PFSK-1 (cell line): ENCODE results near the gene NINJ2.

Source experiments
- FOXP2 ChIP-seq: optimal IDR thresholded peaks from 2 replicates; pipeline ENCODE3; 2011; ENCODE audit warnings: borderline replicate concordance, control low read depth, inconsistent platforms; ENCODE audit not compliant: insufficient read depth; ENCODE audit errors: extremely low read length, extremely low read depth
- POLR2AphosphoS5 ChIP-seq: IDR thresholded peaks from 2 replicates; pipeline ENCODE4 v1.6.1; 2012; ENCODE audit warnings: low read depth, mild to moderate bottlenecking, control low read depth, low read length, moderate library complexity
- SIN3A ChIP-seq: IDR thresholded peaks from 2 replicates; pipeline ENCODE4 v1.6.1; 2012; ENCODE audit warnings: mild to moderate bottlenecking, low read length, moderate library complexity, borderline replicate concordance; ENCODE audit not compliant: insufficient read depth
- TAF1 ChIP-seq: IDR thresholded peaks from 2 replicates; pipeline ENCODE4 v1.6.1; 2012; ENCODE audit warnings: low read length, control low read depth, borderline replicate concordance; ENCODE audit not compliant: insufficient read depth
- TF ChIP-seq, protein P1 (sequence below), 2 experiments: IDR thresholded peaks; 2 replicates each; pipeline versions ENCODE4 v1.6.1 to v1.8.0; 2011 to 2012; ENCODE audit warnings: low read depth in 2 of 2, low read length in 2 of 2, control low read depth in 1 of 2, inconsistent platforms in 1 of 2, mild to moderate bottlenecking in 1 of 2, moderate library complexity in 1 of 2; ENCODE audit not compliant: insufficient read depth in 1 of 2

The NINJ2 gene

DNA sequence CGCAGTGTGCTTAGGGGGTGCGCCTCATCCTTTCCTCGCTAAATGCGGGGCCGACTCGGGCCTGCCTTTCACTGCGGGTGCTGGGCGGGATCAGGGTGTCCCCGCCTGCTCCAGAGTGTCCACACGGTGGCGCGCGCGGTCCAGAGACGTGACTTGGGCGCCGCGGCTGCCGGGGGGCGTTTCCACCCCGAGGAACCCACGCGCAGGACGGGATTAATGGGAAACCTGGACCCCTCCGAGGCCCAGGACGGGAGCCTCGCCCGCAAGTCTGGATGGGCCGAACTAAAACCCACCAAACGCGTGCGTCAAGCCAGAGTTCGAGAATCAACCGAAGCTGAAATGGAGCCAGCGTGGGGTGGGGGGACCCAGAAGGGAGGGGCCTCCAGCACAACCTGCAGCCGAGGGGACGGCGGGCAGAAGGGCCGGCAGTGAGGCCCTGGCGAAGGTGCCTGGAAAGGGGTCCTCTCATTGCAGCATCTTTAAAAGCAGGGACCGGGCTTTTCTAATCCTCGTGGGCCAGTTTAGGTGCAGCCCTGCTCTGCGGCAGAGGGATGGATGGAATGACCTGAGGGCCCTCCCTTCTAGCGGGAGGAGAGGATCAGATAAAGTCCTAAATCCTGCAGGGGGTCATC, 93.3 kb downstream of the NINJ2 start:
- TF ChIP-seq POLR2AphosphoS5 (no peak), SIN3A (peak; percentile 87)
- TF ChIP-seq, protein P1, sequence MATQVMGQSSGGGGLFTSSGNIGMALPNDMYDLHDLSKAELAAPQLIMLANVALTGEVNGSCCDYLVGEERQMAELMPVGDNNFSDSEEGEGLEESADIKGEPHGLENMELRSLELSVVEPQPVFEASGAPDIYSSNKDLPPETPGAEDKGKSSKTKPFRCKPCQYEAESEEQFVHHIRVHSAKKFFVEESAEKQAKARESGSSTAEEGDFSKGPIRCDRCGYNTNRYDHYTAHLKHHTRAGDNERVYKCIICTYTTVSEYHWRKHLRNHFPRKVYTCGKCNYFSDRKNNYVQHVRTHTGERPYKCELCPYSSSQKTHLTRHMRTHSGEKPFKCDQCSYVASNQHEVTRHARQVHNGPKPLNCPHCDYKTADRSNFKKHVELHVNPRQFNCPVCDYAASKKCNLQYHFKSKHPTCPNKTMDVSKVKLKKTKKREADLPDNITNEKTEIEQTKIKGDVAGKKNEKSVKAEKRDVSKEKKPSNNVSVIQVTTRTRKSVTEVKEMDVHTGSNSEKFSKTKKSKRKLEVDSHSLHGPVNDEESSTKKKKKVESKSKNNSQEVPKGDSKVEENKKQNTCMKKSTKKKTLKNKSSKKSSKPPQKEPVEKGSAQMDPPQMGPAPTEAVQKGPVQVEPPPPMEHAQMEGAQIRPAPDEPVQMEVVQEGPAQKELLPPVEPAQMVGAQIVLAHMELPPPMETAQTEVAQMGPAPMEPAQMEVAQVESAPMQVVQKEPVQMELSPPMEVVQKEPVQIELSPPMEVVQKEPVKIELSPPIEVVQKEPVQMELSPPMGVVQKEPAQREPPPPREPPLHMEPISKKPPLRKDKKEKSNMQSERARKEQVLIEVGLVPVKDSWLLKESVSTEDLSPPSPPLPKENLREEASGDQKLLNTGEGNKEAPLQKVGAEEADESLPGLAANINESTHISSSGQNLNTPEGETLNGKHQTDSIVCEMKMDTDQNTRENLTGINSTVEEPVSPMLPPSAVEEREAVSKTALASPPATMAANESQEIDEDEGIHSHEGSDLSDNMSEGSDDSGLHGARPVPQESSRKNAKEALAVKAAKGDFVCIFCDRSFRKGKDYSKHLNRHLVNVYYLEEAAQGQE (IDR thresholded peaks at IDR 0.05; ENCODE audit: insufficient read depth in 1 of 2, low read depth in 2 of 2, low read length in 2 of 2): no peak

DNA sequence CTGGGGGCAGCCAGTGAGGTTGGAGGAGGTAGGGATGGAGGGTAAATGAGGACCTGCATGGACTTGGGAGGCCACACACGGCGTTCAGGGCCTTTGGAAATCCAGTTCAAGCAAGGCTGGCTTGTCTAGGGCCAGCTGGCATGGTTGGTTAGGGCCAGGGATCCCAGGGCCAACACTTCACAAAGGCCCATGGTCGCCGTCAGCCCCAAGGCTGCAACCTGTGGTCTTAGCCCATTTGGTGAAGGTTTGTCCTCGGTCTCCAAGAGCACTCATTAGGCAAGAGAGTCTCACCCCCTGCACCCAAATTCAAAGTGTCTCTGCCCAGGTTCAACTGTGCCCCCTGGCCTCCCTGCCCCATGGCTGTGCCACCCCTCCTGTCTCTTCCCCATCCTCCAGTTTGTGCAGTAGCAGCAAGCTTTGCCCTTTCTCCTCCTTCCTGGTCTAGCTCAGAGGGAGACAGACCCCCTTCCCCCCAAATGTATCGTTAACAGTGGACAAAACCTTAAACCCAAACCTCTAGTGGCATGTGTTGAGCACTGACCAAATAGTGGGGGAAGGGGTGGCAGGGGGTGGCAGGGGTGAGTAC, 94.1 kb downstream of the NINJ2 start:
- TF ChIP-seq TAF1 (no peak), SIN3A (no peak), POLR2AphosphoS5 (no peak), FOXP2 (no peak)
- TF ChIP-seq, protein P1 (IDR thresholded peaks at IDR 0.05; ENCODE audit: insufficient read depth in 1 of 2, low read depth in 2 of 2, low read length in 2 of 2): no peak

DNA sequence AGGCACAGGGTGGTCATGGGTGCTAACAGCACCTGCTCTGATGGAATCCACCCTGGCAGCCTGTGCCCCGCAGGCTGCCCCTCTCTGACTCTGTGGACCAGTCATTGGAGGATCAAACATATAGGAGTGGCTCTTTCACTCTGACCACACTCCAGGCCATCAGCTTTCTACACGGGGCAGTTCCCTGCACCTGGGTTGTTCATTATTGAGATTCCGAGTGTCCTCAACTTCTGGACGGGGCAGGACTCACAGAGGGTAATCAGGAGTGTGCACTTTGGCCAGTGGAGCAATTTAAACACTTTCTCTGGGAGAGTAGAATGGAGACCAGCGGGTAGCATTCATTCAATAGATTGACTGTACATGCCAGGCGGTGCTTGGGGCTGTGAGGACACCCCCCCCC, 94.8 kb downstream of the NINJ2 start:
- TF ChIP-seq FOXP2 (no peak), TAF1 (no peak), SIN3A (no peak), POLR2AphosphoS5 (no peak)
- TF ChIP-seq, protein P1 (IDR thresholded peaks at IDR 0.05; ENCODE audit: insufficient read depth in 1 of 2, low read depth in 2 of 2, low read length in 2 of 2): no peak

DNA sequence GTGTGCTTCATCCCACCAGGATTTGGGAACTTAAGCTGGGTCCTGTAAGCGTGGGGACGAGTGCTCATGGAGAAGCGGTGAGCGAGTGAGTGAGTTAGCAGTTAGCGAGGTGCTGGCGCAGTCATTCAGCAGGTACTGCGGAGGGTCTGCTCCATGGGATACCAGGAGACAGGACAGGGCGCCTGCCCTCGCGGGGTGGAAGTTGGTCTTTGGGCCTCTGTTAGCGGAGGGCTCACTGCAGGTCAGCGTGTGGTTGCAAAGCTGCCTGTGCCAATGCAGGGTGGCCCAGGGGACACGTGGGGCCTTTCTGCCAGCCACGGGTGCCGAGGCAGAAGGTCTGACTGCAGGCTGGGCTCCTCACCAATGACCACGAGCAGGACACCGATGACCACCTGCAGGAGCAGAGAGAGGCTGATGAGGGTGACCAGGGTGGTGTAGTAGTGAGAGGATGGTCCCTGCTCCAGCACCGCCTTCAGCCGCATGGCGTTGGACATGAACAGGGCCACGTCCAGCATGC, 97.6 kb downstream of the NINJ2 start:
- TF ChIP-seq POLR2AphosphoS5 (no peak), SIN3A (no peak), FOXP2 (no peak), TAF1 (no peak)
- TF ChIP-seq, protein P1 (IDR thresholded peaks at IDR 0.05; ENCODE audit: insufficient read depth in 1 of 2, low read depth in 2 of 2, low read length in 2 of 2): no peak
